Fibroblast of villous mesenchyme (primary cell): Measurements from ENCODE around the gene FYB1. TPM values are rescaled to one million over a fixed set of nuclear protein-coding genes. Genes with fewer than 3 reads are reported as not detected.

ENCODE experiments used
- DNase-seq: peaks from one replicate; pipeline ENCODE4 v3.0.0-alpha.2; 2010; ENCODE audit warnings: low read depth
- H3K4me3 ChIP-seq: 2 replicates; pipeline ENCODE4 v1.5.1; 2011; ENCODE audit warnings: low read depth, mild to moderate bottlenecking, low read length
- total RNA-seq: library from RNA; depleted of rRNA; stranded (reverse); fragments of >200 nt; gene quantifications from 2 replicates; pipeline ENCODE4 v1.2.3, GENCODE V29; 2012
- TF ChIP-seq, protein P1 (sequence below): IDR thresholded peaks from 2 replicates; pipeline ENCODE4 v1.5.1; 2012; ENCODE audit warnings: low read depth, mild to moderate bottlenecking, low read length; ENCODE audit not compliant: insufficient read depth

Gene FYB1
- total RNA-seq, 1 donor = not detected

DNA sequence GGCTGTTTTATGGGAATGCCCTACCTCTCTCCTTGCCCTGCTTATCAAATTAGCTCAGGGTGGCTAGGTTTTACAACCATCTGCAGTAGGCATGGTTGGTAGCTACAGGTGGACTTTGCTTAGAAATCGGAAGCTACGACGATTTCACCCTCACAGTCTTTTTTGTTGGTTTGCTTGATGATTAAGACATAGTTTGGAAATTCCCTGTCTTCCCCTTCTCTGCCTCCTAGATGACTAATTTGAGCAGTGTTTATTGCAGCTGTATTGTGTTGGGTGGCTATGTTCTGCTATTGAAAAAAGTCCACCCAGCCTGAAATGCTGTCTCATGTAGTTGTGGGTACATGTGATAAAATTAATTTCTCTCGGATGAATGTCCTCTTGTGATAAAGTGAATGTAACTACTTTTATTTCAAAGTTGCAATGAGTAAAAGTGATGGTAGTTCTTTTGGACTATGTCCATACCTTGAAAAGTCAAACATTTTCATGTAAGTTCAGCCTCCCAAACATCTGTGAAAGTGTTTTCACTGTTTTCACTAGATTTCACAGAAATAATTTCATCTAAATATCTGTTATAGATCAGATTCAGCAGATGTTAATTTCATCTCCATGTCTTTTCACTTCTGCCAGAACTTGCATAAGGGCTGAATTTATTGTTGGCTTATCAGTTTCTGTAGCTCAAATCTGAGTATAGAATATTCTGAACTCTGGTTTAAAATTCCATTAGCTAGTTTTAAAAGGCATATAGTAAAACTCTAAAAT, 37.3 kb upstream of the FYB1 start:
- H3K4me3 ChIP-seq = peak overlapping the region; percentile 21

DNA sequence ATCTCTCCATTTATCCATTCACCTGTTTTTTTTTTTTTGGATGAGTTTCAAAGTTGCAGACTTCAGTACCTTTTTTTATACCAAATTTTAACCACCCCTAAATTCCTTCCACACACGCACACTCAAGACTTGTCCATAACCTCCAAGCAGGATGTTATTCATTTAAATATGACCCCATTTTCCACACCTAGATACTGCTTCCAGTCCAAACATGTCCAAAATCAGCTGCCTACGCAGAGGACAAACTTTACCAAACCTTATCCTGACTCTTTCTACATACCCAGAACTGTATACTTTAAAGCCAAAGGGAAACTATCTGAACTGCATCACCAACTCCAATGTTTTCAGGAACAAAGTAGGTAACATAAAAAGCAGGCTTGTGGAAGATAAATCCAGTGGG, 36.0 kb upstream of the FYB1 start:
- no peak for DNase-seq
- TF ChIP-seq, protein P1, sequence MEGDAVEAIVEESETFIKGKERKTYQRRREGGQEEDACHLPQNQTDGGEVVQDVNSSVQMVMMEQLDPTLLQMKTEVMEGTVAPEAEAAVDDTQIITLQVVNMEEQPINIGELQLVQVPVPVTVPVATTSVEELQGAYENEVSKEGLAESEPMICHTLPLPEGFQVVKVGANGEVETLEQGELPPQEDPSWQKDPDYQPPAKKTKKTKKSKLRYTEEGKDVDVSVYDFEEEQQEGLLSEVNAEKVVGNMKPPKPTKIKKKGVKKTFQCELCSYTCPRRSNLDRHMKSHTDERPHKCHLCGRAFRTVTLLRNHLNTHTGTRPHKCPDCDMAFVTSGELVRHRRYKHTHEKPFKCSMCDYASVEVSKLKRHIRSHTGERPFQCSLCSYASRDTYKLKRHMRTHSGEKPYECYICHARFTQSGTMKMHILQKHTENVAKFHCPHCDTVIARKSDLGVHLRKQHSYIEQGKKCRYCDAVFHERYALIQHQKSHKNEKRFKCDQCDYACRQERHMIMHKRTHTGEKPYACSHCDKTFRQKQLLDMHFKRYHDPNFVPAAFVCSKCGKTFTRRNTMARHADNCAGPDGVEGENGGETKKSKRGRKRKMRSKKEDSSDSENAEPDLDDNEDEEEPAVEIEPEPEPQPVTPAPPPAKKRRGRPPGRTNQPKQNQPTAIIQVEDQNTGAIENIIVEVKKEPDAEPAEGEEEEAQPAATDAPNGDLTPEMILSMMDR = no peak
- H3K4me3 ChIP-seq = no peak overlapping the region

More for the DNA sequence above, 37.3 kb upstream of the FYB1 start:
- peak; percentile 72 for DNase-seq
- TF ChIP-seq, protein P1 = no peak

DNA sequence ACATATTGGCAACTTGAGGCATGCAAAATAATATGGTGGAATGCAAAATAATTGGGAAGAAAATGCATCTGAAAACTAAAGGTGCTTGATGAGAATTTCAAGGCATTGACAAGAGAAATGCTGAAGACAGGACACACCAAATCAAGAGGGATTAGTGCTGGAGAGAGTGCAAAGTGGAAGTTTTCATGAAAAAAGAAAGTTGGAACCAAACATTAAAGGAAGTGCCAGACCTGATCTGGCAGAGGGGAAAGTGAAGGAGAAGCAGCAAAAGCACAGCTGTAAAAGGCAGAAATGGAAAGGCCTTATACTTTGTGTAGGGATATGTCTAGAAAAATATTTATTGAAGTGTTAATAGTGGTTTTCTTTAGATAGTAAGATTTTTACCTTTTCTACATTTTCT, 35.3 kb upstream of the FYB1 start:
- TF ChIP-seq, protein P1 = no peak
- DNase-seq = no peak
- H3K4me3 ChIP-seq = no peak overlapping the region

DNA sequence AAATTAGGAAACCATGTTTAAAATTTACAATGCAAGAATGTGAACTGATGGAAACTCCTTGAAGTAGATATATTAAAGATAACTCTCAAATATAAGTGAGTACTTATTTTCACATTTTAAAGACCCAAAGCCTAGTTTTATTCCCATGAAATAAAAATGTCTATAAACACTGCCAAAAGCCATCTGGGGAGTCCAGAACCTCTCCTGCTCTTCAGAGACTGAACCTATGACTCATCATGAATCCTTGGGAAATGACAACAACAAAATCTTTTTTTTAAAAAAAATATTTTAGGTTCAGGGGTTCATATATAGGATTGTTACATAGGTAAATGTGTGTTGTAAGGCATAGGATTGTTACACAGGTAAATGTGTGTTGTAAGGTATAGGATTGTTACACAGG, 33.8 kb upstream of the FYB1 start:
- no peak overlapping the region for H3K4me3 ChIP-seq
- TF ChIP-seq, protein P1 = no peak
- DNase-seq = peak; percentile 55

DNA sequence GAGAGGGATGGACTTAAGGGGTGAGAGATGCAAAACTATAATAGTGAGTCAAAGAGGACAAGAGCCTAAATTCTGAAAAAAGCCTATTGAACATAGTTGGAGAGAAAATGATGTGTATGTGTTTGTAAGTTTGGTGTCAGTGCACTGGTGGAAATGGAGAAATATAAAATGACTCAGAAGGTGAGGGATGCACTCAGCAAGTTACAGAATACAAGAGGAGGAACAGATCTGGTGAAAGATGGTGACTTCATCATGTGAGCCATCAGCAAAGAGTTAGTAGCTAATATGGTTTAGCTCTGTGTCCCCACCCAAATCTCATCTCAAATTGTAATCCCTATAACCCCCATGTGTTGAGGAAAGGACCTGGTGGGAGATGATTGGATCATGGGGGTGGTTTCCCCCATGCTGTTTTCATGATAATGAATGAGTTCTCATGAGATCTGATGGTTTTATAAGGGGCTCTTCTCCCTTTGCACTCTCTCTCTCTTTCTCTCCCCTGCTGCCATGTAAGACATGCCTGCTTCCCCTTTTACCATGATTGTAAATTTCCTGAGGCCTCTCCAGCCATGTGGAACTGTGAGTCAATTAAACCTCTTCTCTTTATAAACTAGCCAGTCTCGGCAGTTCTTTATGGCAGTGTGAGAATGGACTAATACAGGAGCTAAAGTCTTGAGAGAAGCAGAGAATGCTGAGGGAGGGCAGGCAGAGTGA, 30.4 kb upstream of the FYB1 start:
- DNase-seq = no peak
- no peak overlapping the region for H3K4me3 ChIP-seq
- TF ChIP-seq, protein P1 = no peak

DNA sequence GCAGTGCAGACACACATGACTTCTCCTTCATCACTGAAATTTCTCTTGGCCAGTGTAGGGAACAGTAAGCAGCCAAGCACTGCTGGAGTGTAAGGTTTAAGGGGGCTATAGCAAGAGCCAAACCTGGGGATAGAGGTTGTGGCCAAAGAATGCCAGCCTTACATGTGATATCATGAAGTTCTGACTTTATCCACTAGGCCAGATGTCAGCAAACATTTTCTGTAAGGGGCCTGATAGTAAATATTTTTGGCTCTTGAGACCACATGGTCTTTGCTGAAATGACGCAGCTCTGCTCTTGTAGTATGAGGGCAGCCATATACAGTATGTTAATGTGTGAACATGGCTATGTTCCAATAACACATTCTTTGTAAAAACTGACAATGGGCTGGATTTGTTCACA, 29.7 kb upstream of the FYB1 start:
- TF ChIP-seq, protein P1 = no peak
- no peak overlapping the region for H3K4me3 ChIP-seq
- DNase-seq = no peak
